ENCODE data around the gene KPNA4. TPM values are rescaled to one million over a fixed set of nuclear protein-coding genes. Genes with fewer than 3 reads are reported as not detected.

The KPNA4 gene
- total and polyA plus RNA-seq, 2 of the 4 experiments (the other 2 are of a cell fraction), result 12.9 to 46.1 TPM

GRCh38 chr3:160607826-160608225 is 42.5 kb upstream of the KPNA4 start:
- dilution Hi-C loops (cut with HindIII; ENCODE audit: low sequenced_read_pairs, unreplicated experiment), result no loop called here
- CTCF ChIA-PET, result no interaction called here
- Histone ChIP-seq H3K9me3 (ENCODE audit: control insufficient read depth, insufficient read depth, low read length) (no peaks in the 10 kb centered on the region), H3K14ac (replicated peaks; ENCODE audit: low read depth, low read length) (no peak overlapping the region), H3K4ac (ENCODE audit: low read depth, low read length) (no peak overlapping the region), H4K91ac (ENCODE audit: insufficient read depth, low read depth, low read length) (no peak overlapping the region), H3K79me1 (ENCODE audit: low read depth in 1 of 2, low read length in 2 of 2) (no peaks in the 10 kb centered on the region), H3K18ac (ENCODE audit: low read depth, low read length) (no peak overlapping the region), H4K20me1 (ENCODE audit: insufficient read depth, low read length) (no peaks in the 10 kb centered on the region), H2BK5ac (ENCODE audit: low read depth, low read length, poor library complexity, severe bottlenecking) (no peak overlapping the region), H3K4me3 (ENCODE audit: insufficient read depth, low read depth, low read length) (no peak overlapping the region), H3K56ac (ENCODE audit: extremely low read depth, insufficient read depth, low read length) (no peak overlapping the region), H3K27me3 (ENCODE audit: control insufficient read depth, insufficient read depth, low read length) (peaks cover 4% of the 10 kb centered on the region; the same call in 1 of the 2 replicates), H2AK5ac (ENCODE audit: low read depth, low read length) (no peak overlapping the region), H3K36me3 (ENCODE audit: control insufficient read depth, insufficient read depth, low read length) (no peaks in the 10 kb centered on the region), H3K4me1 (ENCODE audit: control insufficient read depth, insufficient read depth, low read length) (no peaks in the 10 kb centered on the region), H2AFZ (replicated peaks; ENCODE audit: low read length, poor library complexity) (no peak overlapping the region), H3K9ac (ENCODE audit: low read depth, low read length) (no peak overlapping the region), H2AK9ac (replicated peaks; ENCODE audit: low read depth, low read length, poor library complexity) (no peak overlapping the region), H3K9me1 (ENCODE audit: insufficient read depth, low read length) (no peaks in the 10 kb centered on the region), H4K8ac (ENCODE audit: low read depth in 2 of 2, low read length in 2 of 2) (no peak overlapping the region), H2BK20ac (ENCODE audit: low read depth, low read length) (no peak overlapping the region), H3K27ac (ENCODE audit: insufficient read depth, low read length) (no peak overlapping the region), H2BK120ac (ENCODE audit: low read depth, low read length) (no peak overlapping the region), H4K5ac (ENCODE audit: low read depth, low read length) (no peak overlapping the region), H3K23ac (ENCODE audit: low read depth, low read length) (no peak overlapping the region), H3K4me2 (ENCODE audit: low read depth, low read length) (no peak overlapping the region), H2BK15ac (ENCODE audit: low read depth, low read length) (no peak overlapping the region)
- no peak for TF ChIP-seq CEBPB (IDR thresholded peaks at IDR 0.05; ENCODE audit: low read depth, low read length)
- no peak for TF ChIP-seq RFX5 (IDR thresholded peaks at IDR 0.05; ENCODE audit: low read depth, low read length)
- TF ChIP-seq MAZ (IDR thresholded peaks at IDR 0.05; ENCODE audit: borderline replicate concordance, low read depth, low read length), result no peak
- no peak for TF ChIP-seq MAFK (IDR thresholded peaks at IDR 0.05; ENCODE audit: low read depth, low read length)
- no peak for TF ChIP-seq CHD1 (IDR thresholded peaks at IDR 0.05; ENCODE audit: low read depth, low read length)
- no peak for TF ChIP-seq RCOR1 (IDR thresholded peaks at IDR 0.05; ENCODE audit: insufficient replicate concordance, low read length)
- TF ChIP-seq POLR2A (IDR thresholded peaks at IDR 0.05; ENCODE audit: low read depth, low read length), result no peak
- TF ChIP-seq NFE2L2 (IDR thresholded peaks at IDR 0.05; ENCODE audit: low read depth, low read length), result no peak
- TF ChIP-seq BHLHE40 (IDR thresholded peaks at IDR 0.05; ENCODE audit: low read depth, low read length), result no peak
- TF ChIP-seq SMC3 (IDR thresholded peaks at IDR 0.05; ENCODE audit: low read depth, low read length), result no peak
- no peak for TF ChIP-seq RAD21 (IDR thresholded peaks at IDR 0.05; ENCODE audit: low read length)
- no peak for TF ChIP-seq FOS (IDR thresholded peaks at IDR 0.05; ENCODE audit: low read depth, low read length)
- no peak for TF ChIP-seq CTCF (conservative IDR thresholded peaks at IDR 0.05; ENCODE audit: low read depth, low read length)
- TF ChIP-seq MXI1 (IDR thresholded peaks at IDR 0.05; ENCODE audit: borderline replicate concordance, low read depth, low read length), result no peak
- no peak for TF ChIP-seq USF2 (IDR thresholded peaks at IDR 0.05; ENCODE audit: low read depth, low read length)
- no peak for TF ChIP-seq ELK1 (IDR thresholded peaks at IDR 0.05; ENCODE audit: borderline replicate concordance, low read depth, low read length)
- ATAC-seq (ENCODE audit: low read depth) (no peak), DNase-seq (no peak)
- no TSS peak for BruUV-seq (replicated peaks)
- intact Hi-C loops (cut with micrococcal nuclease), result no loop called here
- POLR2A ChIA-PET (ENCODE audit: unreplicated experiment), result no interaction called here
- no CpG with 5 or more reads among the region's 3 CpGs for WGBS, 2 experiments (ENCODE audit: extremely low coverage in 2 of 2, insufficient read length in 1 of 2)
- in situ Hi-C loops (cut with MboI; ENCODE audit: low sequenced_read_pairs), result no loop called here

Data from IMR-90 (cell line).